Right hindlimb (tissue), 1 donor: Measurements from ENCODE around the gene TMEM50B.
"Not testable (repeated sequence)": the region's sequence is repeated elsewhere in the genome, so short reads cannot be mapped to it uniquely, and the experiment has no call there.

Experiments
- DNase-seq: peaks from one replicate; pipeline ENCODE4 v3.0.0-alpha.2; 2018

Gene TMEM50B

DNA sequence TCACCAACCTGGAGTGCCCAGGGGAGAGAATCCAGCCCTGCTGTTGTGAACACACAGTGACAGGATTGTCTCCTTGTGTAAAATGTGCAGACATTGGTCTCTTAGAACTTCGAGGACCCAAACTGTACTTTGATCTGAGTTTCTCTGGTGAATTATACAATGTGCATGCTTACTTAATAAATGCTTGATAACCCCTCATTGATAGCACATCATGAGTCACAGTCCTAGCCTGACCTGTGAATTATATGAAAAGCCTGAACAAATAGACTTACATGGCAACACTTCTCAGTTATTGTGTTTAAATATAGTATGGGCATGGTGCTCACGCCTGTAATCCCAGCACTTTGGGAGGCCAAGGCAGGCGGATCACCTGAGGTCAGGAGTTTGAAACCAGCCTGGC is 53.9 kb downstream of the TMEM50B start:
- no peak for DNase-seq

DNA sequence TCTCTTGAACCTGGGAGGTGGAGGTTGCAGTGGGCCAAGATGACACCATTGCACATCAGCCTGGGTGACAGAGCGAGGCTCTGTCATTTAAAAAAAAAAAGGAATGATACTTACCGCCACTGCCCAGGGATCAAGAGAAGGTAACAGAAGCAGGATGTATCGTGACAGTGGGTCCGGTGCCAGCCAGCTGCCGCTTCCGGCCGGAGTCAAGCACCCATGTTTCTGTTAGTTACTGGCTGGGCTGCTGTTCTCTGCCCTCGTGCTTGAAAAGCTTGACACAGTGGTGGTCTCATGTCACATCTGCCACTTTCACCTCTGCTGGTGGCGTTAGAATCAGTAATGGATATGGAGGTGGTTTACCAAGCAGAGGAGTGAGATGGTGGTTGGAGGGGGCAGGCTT is 55.6 kb downstream of the TMEM50B start:
- DNase-seq = no peak

DNA sequence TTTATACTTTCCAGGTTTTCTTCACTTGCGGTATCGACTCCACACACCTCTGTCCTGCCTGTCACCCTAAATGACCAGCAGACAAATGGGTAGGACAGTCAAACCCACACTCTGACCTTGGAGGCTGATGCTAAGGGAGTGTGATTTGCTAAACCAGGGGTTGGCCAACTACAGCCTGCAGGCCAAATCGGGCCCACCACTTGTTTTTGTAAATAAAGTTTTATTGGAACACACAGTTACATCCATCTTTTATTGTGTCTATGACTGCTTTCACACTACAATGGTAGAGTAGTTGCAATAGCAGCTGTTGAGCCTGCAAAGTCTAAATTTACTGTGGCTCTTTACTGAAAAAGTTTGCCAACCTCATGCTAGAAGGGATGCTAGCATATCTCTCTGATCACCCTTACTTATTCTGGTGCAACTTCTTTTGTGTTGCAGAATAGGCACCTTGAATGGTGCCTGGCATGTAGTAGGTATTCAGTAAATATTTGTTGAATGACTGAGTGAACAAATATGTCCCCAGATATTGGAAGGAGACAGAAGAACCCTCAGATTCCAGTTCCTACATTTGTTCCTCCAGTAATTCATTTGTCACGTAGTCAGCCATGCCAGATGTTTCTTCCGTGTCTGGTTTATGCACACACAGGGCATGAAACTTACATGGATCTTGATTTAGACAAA is 57.9 kb downstream of the TMEM50B start:
- no peak for DNase-seq

GRCh38 chr21:33419538-33420123 is 60.1 kb downstream of the TMEM50B start:
- no peak for DNase-seq

DNA sequence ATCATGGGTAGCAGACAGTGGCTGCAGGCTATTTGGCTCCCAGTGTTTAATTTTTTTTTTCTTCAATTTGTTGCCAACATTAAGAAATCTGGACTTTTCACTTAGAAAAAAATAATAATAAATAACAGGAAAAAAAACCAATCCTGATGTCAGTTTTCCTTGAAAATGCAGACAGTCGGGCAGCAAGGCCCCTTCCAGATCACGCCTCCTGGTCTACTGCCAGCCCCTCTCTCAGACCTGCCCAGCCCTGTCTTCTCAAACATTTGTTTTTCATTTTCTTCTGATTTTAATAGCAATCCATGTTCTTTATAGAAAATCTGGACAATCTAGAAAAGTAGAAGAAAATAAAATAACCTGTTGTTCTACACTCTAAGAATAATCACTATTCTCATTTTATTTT is 61.1 kb downstream of the TMEM50B start:
- DNase-seq = peak; percentile 45

DNA sequence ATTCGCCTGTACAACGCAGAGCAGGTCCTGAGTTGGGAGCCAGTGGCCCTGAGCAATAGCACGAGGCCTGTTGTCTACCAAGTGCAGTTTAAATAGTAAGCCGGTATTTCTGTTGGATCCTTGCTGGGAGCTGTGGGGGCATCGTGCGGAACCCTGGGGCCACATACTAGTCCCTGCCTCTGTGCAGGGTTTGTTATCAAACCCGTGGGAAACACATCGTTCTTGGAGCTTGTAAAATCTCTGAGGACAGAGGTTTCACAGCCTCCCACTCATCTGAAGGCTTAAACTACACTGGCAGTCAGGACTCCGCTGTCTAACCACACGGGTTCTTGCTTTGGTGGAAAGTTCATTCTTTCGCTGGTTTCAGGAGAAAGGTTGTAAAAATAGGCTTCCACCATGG is 64.8 kb downstream of the TMEM50B start:
- DNase-seq = no peak

GRCh38 chr21:33414068-33414467 is 65.7 kb downstream of the TMEM50B start:
- no peak for DNase-seq

GRCh38 chr21:33412832-33413519 is 66.8 kb downstream of the TMEM50B start:
- DNase-seq = no peak

GRCh38 chr21:33412439-33412831 is 67.3 kb downstream of the TMEM50B start:
- DNase-seq = not testable (repeated sequence)

GRCh38 chr21:33411949-33412430 is 67.8 kb downstream of the TMEM50B start:
- no peak for DNase-seq

GRCh38 chr21:33406493-33406892 is 73.3 kb downstream of the TMEM50B start:
- DNase-seq = no peak

- DNase-seq = peak; percentile 84
These were observed 75.8 kb downstream of the TMEM50B start for GRCh38 chr21:33403786-33404585.

GRCh38 chr21:33403128-33403785 is 76.5 kb downstream of the TMEM50B start, which contains the start of gene IFNGR2:
IFNGR2 (plus strand) TSS chr21:33403413; CDS start chr21:33403544, 131 bp downstream.
- DNase-seq = peak; percentile 74

DNA sequence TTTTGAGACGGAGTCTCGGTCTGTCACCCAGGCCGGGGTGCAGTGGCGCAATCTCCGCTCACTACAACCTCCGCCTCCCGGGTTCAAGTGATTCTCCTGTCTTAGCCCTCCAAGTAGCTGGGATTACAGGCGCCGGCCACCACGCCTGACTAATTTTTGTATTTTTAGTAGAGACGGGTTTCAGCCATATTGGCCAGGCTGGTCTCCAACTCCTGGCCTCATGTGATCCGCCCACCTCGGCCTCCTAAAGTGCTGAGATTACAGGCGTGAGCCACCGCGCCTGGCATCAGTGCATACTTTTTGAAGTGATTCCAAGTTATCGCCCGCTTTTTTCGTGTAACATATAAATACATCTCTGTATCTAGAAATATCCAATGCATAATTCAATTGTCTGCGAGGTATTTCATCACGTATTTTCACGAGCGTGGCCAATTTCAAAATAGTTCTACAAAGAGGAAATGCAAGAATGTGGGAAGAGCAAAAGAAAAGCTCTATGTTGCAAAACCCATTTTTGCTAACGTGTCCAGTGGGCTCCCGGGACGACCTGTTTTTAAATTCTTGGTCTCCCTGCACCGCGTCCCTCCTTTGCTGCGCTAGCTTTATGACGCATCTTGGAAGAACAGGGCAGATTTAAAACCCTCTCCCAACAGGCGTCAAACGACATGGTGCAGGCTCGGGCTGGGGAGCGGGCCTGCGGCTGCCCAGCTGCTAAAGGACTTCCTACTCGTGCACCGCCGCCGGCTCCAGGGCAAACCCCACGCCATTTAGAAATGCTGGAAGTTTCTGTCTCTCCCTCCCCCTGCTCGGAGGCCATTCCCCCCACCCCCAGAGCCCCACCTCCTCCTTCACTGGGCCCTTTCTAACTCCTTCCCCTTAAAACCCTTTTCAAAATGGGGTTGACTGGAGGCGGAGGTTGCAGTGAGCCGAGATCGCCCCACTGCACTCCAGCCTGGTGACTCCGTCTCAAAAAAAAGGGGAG is 77.5 kb downstream of the TMEM50B start:
- DNase-seq = peak; percentile 86

DNA sequence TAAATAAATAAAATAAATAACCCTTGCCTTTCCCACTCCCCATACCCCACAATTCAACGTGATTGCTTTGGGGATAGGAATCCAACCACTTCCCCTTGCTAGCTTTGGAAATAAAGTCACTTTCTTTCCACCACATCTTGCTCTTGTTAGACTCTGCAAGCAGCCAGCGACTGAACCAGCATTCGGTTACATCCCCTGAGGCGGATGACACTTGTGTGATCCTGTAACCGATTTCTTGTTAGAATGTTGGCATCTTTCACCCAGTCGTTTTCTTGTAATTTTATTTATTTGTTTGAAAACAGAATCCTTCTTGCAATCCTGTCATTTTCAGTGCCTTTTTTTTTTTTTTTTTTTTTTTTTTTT is 78.2 kb downstream of the TMEM50B start:
- DNase-seq = no peak
